Endodermal cell (in vitro differentiated cells): ENCODE results near the gene MED22. TPM values are rescaled to one million over a fixed set of nuclear protein-coding genes. Genes with fewer than 3 reads are reported as not detected.
A peak's percentile ranks its signal among the peaks of the same experiment; 100 is the strongest.

ENCODE experiments used
- DNase-seq: peaks from one replicate; pipeline ENCODE4 v3.0.0-alpha.2; 2017
- H3K27ac ChIP-seq: 2 replicates; pipeline ENCODE4 v1.5.1; 2013; ENCODE audit warnings: mild to moderate bottlenecking, low read depth, low read length, moderate library complexity
- H3K27me3 ChIP-seq: 2 replicates; pipeline ENCODE4 v1.6.1; 2013; ENCODE audit warnings: mild to moderate bottlenecking, low read length, moderate library complexity; ENCODE audit not compliant: insufficient read depth, control insufficient read depth, poor library complexity, severe bottlenecking
- H3K36me3 ChIP-seq: 2 replicates; pipeline ENCODE4 v1.7.0; 2013; ENCODE audit warnings: mild to moderate bottlenecking, low read length, moderate library complexity; ENCODE audit not compliant: control insufficient read depth, insufficient read depth
- H3K4me1 ChIP-seq: one replicate; pipeline ENCODE4 v1.7.0; 2013; ENCODE audit warnings: low read length; ENCODE audit not compliant: control insufficient read depth, insufficient read depth
- H3K4me3 ChIP-seq: 2 replicates; pipeline ENCODE4 v1.5.1; 2013; ENCODE audit warnings: mild to moderate bottlenecking, low read length, moderate library complexity
- H3K9ac ChIP-seq: 2 replicates; pipeline ENCODE4 v1.6.1; 2013; ENCODE audit warnings: mild to moderate bottlenecking, low read length, moderate library complexity; ENCODE audit not compliant: poor library complexity, severe bottlenecking; ENCODE audit errors: extremely low read depth
- H3K9me3 ChIP-seq: 2 replicates; pipeline ENCODE4 v1.6.1; 2013; ENCODE audit warnings: mild to moderate bottlenecking, low read length, moderate library complexity; ENCODE audit not compliant: control insufficient read depth
- H3K27ac Mint-ChIP-seq: 2 replicates; pipeline ENCODE4 v1.8.0; 2020; ENCODE audit warnings: mixed read lengths
- H3K27me3 Mint-ChIP-seq: 2 replicates; pipeline ENCODE4 v1.8.0; 2021; ENCODE audit warnings: mild to moderate bottlenecking, mixed read lengths; ENCODE audit not compliant: insufficient read depth
- H3K36me3 Mint-ChIP-seq: 2 replicates; pipeline ENCODE4 v1.8.0; 2020; ENCODE audit warnings: low read depth, mixed read lengths
- H3K4me1 Mint-ChIP-seq: 2 replicates; pipeline ENCODE4 v1.8.0; 2020; ENCODE audit warnings: mixed read lengths
- H3K4me3 Mint-ChIP-seq: 2 replicates; pipeline ENCODE4 v1.8.0; 2020; ENCODE audit warnings: mild to moderate bottlenecking, moderate library complexity, mixed read lengths
- H3K9me3 Mint-ChIP-seq: 2 replicates; pipeline ENCODE4 v1.8.0; 2020; ENCODE audit warnings: mild to moderate bottlenecking, mixed read lengths
- WGBS, 2 experiments: methylation state at CpG; one replicate each; pipeline versions ENCODE4 v1.1.5 to v1.1.7; 2013; ENCODE audit warnings: missing lambda C conversion rate in 2 of 2, mixed read lengths in 1 of 2; ENCODE audit not compliant: insufficient coverage in 1 of 2, insufficient read length in 1 of 2; 5-methylcytosine and 5-hydroxymethylcytosine counted together
- total RNA-seq, 2 donors: library from RNA; stranded (reverse); fragmentation: NEBNext Ultra II Directional in 1 of 2; extraction: Animal tissue kit (Norgen Biotek cat#: 25700) in 1 of 2; gene quantifications; 2 replicates in 1 of 2; 3 replicates in 1 of 2; pipeline ENCODE4 v1.2.1, GENCODE V29; 2021
- TF ChIP-seq, protein P1 (sequence below): fragments of 200-600 bp; sonication (generic); conservative IDR thresholded peaks from 2 replicates; pipeline ENCODE4 v1.5.0; 2021; ENCODE audit warnings: antibody characterized with exemption, mild to moderate bottlenecking

MED22 gene
- total RNA-seq, 2 donors from 2014 or later: 54.6 to 57.3 TPM

DNA sequence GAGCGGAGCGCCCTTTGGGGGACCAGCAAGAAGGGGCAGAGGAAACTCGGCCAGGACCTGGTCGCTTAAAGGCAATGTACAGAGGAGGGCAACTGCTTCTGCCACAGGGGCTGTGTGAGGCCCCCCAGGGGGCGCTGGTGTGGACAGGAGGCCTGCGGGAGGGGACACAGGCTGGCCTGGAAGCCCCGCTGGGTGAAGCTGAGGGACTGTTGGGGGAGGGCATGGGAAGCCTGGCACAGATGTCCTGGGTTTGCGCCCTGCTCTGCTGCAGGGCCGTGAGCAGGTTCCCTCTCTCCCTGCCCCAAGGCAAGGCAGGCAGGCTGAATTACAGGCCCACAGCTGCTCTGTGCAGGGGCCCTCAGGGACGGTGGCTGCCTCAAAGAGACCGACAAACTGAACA, 5.4 kb downstream of the MED22 start:
- peaks cover 65% of the 10 kb centered on the region for H3K36me3 ChIP-seq
- Mint-ChIP-seq H3K27me3 (no peaks in the 10 kb centered on the region), H3K27ac (no peak overlapping the region), H3K4me3 (no peak overlapping the region), H3K4me1 (peaks cover 8% of the 10 kb centered on the region), H3K9me3 (no peaks in the 10 kb centered on the region), H3K36me3 (peaks cover 76% of the 10 kb centered on the region)
- TF ChIP-seq, protein P1, sequence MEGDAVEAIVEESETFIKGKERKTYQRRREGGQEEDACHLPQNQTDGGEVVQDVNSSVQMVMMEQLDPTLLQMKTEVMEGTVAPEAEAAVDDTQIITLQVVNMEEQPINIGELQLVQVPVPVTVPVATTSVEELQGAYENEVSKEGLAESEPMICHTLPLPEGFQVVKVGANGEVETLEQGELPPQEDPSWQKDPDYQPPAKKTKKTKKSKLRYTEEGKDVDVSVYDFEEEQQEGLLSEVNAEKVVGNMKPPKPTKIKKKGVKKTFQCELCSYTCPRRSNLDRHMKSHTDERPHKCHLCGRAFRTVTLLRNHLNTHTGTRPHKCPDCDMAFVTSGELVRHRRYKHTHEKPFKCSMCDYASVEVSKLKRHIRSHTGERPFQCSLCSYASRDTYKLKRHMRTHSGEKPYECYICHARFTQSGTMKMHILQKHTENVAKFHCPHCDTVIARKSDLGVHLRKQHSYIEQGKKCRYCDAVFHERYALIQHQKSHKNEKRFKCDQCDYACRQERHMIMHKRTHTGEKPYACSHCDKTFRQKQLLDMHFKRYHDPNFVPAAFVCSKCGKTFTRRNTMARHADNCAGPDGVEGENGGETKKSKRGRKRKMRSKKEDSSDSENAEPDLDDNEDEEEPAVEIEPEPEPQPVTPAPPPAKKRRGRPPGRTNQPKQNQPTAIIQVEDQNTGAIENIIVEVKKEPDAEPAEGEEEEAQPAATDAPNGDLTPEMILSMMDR: no peak
- H3K9ac ChIP-seq: no peak overlapping the region
- H3K4me3 ChIP-seq: no peak overlapping the region
- H3K27ac ChIP-seq: no peak overlapping the region
- no peaks in the 10 kb centered on the region for H3K4me1 ChIP-seq
- H3K27me3 ChIP-seq: no peaks in the 10 kb centered on the region
- DNase-seq: peak; percentile 71
- no peaks in the 10 kb centered on the region for H3K9me3 ChIP-seq
- WGBS, 2 experiments: 81 to 91% methylated on average over 7 to 11 of the region's 11 CpGs

DNA sequence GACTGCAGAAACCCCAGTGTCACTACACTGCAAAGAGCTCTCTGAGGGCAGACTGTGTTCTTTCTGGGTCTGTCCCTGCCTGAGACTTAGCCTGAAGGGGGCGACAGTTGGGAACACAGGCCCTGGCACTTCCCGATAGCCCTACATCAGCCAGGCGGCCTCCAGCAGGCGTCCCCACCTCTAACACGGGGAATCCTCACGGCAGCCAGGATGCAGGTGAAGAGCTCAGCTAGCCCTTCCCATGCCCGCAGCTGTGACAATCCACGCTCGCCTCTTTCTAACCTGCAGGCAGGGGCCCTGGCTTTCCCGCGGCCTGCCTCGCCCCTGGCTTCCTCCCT, 5.9 kb downstream of the MED22 start:
- TF ChIP-seq, protein P1: peak; percentile 73
- no peaks in the 10 kb centered on the region for H3K9me3 ChIP-seq
- peak overlapping the region; percentile 61 for H3K27ac Mint-ChIP-seq
- no peak overlapping the region for H3K4me3 Mint-ChIP-seq
- no peak overlapping the region for H3K27ac ChIP-seq
- no peaks in the 10 kb centered on the region for H3K4me1 ChIP-seq
- WGBS, 2 experiments: 87 to 90% methylated on average over 12 of the region's 12 CpGs
- no peaks in the 10 kb centered on the region for H3K9me3 Mint-ChIP-seq
- H3K4me1 Mint-ChIP-seq: peaks cover 8% of the 10 kb centered on the region
- H3K36me3 Mint-ChIP-seq: peaks cover 76% of the 10 kb centered on the region
- H3K27me3 ChIP-seq: no peaks in the 10 kb centered on the region
- H3K36me3 ChIP-seq: peaks cover 65% of the 10 kb centered on the region
- no peaks in the 10 kb centered on the region for H3K27me3 Mint-ChIP-seq
- H3K4me3 ChIP-seq: no peak overlapping the region
- DNase-seq: peak; percentile 90
- no peak overlapping the region for H3K9ac ChIP-seq

DNA sequence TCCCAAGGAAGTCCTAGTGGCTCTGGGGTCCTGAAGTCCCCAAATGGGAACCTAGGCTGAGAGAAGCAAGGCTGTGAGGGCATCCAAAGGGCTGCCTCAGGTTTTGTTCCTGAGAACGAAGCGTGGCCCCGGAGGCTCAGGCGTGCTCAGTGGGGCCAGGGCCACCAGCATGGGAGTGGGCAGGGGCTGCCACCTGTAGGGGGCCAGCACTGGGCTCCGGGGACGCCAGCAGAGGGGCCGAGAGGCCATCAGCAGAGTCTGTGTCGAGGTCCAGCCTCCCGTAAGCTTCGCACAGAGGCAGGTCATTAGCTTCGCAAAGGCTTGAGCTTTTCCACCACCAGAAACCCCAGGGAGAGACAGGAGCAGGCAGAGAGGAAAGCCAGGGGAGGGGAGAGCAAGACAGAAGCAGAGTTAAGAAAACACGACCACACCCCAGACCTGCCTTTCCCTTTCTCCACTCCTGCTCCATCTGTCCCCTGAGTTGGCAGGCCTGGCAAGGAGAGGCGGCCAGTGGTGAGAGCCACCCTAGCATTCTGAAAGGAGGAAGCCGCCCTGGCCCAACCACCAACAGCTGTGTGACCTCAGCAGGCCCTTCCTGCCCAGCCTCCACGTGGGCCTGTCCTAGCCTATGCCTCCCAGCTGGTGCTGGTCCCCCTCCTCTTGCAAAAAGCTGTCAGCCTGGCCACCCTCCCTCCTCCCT, 6.4 kb downstream of the MED22 start:
- Mint-ChIP-seq H3K36me3 (peaks cover 73% of the 10 kb centered on the region), H3K9me3 (no peaks in the 10 kb centered on the region), H3K27me3 (no peaks in the 10 kb centered on the region)

More for the DNA sequence above, 6.4 kb downstream of the MED22 start:
- Histone ChIP-seq H3K27me3 (no peaks in the 10 kb centered on the region), H3K9me3 (no peaks in the 10 kb centered on the region), H3K27ac (no peak overlapping the region), H3K4me3 (no peak overlapping the region), H3K36me3 (peaks cover 65% of the 10 kb centered on the region), H3K9ac (no peak overlapping the region), H3K4me1 (no peaks in the 10 kb centered on the region)
- H3K4me1 Mint-ChIP-seq: peaks cover 3% of the 10 kb centered on the region
- H3K4me3 Mint-ChIP-seq: no peak overlapping the region
- 93 to 98% methylated on average over 7 to 15 of the region's 15 CpGs for WGBS, 2 experiments
- DNase-seq: no peak
- TF ChIP-seq, protein P1: no peak
- H3K27ac Mint-ChIP-seq: peak overlapping the region; percentile 61
